ENCODE results near the gene RAB38.

Gene RAB38

DNA sequence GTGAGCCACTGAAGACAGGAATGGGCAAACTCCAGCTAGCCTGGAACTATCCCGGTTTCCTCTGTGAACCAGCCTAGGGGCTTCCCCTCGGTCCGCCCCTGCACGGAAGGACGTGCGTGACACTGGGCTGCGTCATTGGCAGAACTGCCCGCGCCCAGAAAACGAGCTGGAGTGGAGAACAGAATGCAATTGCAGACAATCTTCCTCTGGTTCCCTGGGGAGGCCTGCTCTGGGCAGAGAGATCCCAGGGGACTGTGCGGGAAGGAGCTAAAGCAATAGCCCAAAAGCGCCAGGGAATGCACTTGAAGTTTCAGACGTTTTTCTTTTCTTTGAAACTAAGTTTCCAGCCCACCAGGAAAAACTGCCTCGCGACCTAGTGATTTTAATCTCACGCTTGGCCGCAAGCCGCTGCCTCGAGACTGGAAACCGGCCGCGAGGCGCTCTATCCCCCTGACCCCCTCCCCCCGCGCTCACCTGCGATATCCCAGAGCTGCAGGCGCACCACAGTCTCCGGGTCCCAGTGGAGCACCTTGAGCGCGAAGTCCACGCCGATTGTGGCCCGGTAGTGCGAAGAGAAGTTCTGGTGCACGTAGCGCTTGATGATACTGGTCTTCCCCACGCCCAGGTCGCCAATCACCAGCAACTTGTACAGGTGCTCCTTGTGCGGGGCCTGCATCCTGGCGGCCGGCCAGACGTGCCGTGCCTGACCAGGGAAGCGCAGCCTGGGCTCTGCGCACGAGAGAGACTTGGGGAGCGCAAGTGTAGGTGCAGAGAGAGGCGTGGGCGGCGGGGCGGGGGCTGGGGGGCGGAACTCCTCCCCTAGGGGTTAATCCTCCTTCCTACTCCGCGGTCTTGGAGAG lies at the start of gene RAB38:
RAB38 (minus strand) TSS at position 735 of the 860 bp plus-strand sequence; CDS start at position 676, 59 bp downstream.
- DNase-seq = no peak

- no peak for DNase-seq
These were observed 38.2 kb upstream of the RAB38 start for GRCh38 chr11:88213406-88213805.

GRCh38 chr11:88212300-88212699 lies 37.1 kb upstream of the RAB38 start:
- DNase-seq = no peak

- no peak for DNase-seq
These were observed 33.5 kb upstream of the RAB38 start for GRCh38 chr11:88208745-88209144.

- DNase-seq = no peak
These were observed 31.5 kb upstream of the RAB38 start for GRCh38 chr11:88206751-88207150.

- DNase-seq = no peak
These were observed 29.1 kb upstream of the RAB38 start for GRCh38 chr11:88204353-88204752.

- no peak for DNase-seq
These were observed 28.4 kb upstream of the RAB38 start for GRCh38 chr11:88203604-88204003.

DNA sequence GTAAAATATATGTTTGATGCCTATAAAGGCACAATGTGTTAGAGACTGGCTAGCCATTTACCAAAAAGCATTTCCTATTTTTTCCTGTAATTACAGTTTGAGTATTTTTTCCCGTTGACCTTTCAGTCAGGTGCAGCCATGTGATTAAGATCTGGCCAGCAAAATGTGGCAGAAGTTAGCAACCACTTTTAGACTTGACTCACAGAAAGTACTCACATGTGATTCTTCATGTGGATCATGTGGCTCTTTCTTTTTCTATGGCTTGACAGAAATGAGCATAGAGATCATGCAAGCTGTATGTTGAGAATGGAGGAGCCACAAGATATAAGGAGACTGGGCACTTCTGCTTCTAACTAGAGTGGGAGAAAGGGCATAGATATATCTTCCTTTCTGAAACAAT lies 27.3 kb upstream of the RAB38 start:
- DNase-seq = no peak

GRCh38 chr11:88196393-88196792 lies 21.1 kb upstream of the RAB38 start:
- DNase-seq = no peak

GRCh38 chr11:88195908-88196307 lies 20.7 kb upstream of the RAB38 start:
- no peak for DNase-seq

GRCh38 chr11:88194990-88195389 lies 19.7 kb upstream of the RAB38 start:
- no peak for DNase-seq

GRCh38 chr11:88193278-88193677 lies 18.0 kb upstream of the RAB38 start:
- DNase-seq = no peak

- no peak for DNase-seq
These were observed 13.7 kb upstream of the RAB38 start for GRCh38 chr11:88188932-88189253.

GRCh38 chr11:88188251-88188931 lies 13.1 kb upstream of the RAB38 start:
- no peak for DNase-seq

- DNase-seq = no peak
These were observed 8.0 kb upstream of the RAB38 start for GRCh38 chr11:88183233-88183632.

DNA sequence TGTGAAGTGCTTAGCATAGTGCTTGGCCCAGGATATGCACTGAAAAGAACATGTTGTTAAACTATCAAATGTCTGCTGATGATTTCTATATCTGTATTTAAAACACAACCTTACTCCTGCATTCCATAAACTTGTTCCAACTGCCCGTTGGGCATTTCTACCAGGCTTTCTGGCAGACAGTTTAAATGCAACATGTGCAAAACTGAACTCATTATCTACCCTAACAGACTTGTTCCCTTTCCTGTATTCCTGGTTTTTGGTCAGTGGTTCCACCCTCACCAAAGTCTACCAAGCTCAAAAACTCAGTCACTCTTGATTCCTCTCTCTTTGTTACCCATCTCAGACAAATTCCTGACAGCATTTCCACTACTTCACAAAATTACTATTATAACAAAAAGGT lies 6.5 kb upstream of the RAB38 start:
- no peak for DNase-seq

DNA sequence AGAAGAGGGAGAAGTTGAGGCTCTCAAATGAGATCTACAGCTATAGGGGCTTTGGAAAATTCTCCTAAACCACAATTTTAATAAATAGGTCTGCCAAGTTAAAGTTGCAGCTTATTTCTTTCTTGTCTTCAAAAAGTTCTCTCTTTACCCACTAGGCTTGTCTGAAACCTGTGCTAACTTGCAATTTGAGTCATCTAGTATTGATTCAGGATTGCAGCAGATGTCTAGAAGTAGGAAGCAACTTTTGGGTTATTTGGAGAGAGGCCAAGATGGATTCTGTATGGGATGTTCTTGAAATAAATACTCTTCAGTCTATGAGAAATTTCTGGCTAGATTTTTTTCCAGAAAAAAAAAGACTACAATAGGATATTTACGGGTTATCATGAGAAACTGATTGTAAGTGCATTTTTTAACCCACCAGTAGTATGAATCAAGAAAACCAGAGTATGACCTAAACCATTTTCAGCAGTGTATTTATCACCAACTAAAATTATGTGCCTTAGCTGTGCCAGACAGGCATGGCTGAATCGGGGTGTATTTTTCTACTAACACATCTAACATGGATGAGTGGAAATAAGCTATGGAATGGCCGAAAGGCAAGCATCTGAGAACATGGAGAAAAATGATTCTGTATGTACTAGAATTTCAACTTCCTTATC lies 4.9 kb upstream of the RAB38 start:
- DNase-seq = no peak

DNA sequence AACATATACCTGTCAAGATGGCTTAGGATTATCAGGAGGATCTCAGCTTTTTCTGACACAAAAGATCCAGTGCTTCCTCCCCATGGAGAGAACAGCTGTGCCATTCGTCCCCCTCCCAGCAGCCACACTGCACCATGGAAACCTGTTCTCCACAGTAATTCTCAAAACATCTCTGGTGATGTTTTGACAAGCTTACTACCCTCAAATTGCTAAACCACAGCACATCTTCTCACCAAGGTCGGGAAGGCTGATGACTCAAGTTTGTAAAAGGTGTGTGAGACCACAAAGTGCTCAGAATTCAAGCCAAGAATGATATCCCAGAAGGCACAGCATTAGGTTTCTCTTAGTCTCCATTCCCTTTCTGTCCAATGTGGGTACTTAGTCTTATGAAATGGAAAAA lies 3.9 kb upstream of the RAB38 start:
- no peak for DNase-seq

GRCh38 chr11:88178191-88178590 lies 2.9 kb upstream of the RAB38 start:
- DNase-seq = no peak

DNA sequence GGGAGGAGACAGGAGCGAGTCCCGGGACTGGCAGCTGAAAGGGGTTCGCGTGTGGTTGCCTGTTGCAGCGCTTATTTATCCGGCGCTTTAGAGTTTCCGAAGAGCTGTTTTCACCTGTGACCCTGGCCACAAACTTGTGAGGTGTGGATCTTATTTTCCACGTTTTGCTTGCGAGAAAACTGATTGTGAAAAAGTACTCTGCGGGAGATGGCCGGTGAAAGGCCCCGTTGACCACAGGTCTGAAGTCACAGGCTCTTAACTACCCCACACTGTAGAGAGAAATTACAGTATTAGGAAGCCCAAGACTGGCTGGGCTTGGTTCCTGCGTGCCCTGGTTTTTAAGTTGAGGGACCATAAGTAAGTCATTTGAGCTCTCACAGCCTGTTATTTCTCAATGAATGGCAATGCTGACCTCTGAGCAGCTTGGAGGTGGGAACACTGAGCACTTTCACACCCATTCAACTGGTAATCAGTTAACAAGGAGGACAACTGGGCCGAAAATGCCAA lies 379 bp upstream of the RAB38 start:
- no peak for DNase-seq

DNA sequence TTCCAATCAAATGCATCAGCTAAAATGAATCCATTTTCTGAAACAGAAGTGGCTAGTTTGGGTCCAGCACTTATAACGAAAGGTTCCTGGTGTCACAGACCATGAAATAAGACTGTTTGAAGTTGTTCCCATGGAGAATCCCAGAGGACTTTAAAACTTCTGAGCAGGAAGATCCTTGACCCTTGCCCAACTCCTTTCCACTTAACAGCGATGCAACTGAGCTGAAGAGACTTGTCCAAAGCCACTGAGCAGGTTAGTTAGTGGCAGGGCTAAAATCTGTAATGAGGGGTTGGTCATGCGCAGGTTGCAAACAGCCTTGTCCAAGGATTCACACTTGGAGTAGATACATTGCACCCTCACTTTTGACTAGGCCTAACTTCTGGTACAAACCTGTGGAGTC lies 1.3 kb downstream of the RAB38 start:
- no peak for DNase-seq

DNA sequence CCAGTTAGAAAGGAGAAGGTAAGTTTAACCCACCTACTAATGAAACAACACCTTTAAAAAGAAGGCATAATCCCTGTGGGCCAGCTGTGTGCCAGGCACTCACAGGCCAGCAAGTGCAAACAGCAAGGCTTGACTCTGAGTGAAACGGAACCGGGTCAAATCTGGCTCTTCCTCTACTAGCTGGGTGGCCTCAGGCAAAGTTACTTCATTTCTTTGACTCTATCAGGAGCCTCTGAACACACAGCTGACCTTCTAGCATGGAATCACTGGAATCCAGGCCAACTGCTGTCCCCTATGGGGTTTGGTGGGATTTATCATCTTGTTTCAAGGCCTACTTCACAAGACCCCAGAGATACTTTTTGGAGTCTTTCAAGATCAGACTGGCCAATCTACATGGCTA lies 3.3 kb downstream of the RAB38 start:
- no peak for DNase-seq

DNA sequence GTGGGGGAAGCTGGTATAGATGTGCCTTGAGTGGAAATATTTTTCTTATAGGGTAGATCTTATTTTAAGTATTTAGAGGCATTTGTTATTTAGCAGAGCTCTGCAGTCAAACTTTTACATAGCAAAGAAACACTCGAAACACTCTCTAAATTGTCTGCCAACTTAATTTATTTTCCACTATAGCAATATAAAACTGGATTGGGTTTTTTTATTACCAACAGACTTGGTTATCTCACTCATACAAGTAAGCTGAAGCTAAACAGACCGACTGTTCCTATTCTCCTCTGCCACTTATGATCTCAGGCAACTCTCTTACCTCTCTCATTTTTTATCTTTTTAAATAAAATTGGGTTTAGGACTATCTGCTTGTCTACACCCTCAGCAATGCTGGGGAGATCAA lies 4.6 kb downstream of the RAB38 start:
- no peak for DNase-seq

DNA sequence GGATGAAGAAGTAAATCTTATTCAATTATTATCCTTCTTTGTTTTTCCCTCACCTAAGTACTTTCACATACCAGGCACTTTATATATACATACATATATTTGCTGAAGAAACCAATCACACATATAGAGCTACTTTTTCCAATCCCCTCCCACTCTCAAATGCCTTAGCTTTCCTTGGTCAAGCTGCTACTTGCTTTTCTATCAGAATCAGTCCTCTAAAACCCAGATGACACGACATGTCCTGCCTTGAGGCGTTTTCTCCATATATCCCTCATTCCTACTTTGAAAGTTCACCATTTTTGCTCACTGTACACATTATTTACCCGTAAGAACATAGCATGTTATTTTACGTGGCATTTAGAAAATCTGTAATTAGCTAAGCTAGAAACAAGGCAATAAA lies 5.4 kb downstream of the RAB38 start:
- DNase-seq = no peak

All from activated naive CD4-positive, alpha-beta T cell (primary cell).